Measurements from ENCODE around the gene CHAC1.

Gene CHAC1

DNA sequence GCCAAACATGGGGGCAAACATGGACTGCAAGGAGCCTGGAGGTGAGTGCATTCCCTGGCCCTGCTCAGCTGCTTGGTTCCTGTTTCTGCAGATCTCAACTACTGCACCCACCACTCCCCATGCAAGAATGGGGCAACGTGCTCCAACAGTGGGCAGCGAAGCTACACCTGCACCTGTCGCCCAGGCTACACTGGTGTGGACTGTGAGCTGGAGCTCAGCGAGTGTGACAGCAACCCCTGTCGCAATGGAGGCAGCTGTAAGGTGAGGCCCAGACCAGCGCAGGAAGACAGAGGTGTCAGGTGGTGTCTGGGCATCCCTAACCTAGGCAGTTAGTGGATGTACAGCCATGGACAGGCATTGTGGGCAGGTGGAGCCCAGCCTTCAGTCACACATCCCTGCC is 18.8 kb upstream of the CHAC1 start:
- DNase-seq (ENCODE audit: low read depth, low spot score): no peak
- CTCF ChIA-PET: interaction anchor here (1.0 to 1.3 kb wide), 2 partner anchors 8 to 251 kb away, joined by 3 to 6 read pairs; no protein-coding TSS in a partner anchor
- no peak for TF ChIP-seq CTCF (IDR thresholded peaks at IDR 0.05; ENCODE audit: insufficient read depth, low read length, missing control alignments)
- no peak overlapping the region for H3K4me3 ChIP-seq (ENCODE audit: low read depth, low read length)
- POLR2A ChIA-PET: no interaction called here

GRCh38 chr15:40936234-40936708 is 17.0 kb upstream of the CHAC1 start:
- DNase-seq (ENCODE audit: low read depth, low spot score): no peak
- POLR2A ChIA-PET: no interaction called here
- TF ChIP-seq CTCF (IDR thresholded peaks at IDR 0.05; ENCODE audit: insufficient read depth, low read length, missing control alignments): no peak
- H3K4me3 ChIP-seq (ENCODE audit: low read depth, low read length): no peak overlapping the region
- CTCF ChIA-PET: interaction anchor here (0.8 to 2.4 kb wide), 7 partner anchors 8 to 86 kb away, joined by 3 to 6 read pairs (median 3); no protein-coding TSS in a partner anchor

DNA sequence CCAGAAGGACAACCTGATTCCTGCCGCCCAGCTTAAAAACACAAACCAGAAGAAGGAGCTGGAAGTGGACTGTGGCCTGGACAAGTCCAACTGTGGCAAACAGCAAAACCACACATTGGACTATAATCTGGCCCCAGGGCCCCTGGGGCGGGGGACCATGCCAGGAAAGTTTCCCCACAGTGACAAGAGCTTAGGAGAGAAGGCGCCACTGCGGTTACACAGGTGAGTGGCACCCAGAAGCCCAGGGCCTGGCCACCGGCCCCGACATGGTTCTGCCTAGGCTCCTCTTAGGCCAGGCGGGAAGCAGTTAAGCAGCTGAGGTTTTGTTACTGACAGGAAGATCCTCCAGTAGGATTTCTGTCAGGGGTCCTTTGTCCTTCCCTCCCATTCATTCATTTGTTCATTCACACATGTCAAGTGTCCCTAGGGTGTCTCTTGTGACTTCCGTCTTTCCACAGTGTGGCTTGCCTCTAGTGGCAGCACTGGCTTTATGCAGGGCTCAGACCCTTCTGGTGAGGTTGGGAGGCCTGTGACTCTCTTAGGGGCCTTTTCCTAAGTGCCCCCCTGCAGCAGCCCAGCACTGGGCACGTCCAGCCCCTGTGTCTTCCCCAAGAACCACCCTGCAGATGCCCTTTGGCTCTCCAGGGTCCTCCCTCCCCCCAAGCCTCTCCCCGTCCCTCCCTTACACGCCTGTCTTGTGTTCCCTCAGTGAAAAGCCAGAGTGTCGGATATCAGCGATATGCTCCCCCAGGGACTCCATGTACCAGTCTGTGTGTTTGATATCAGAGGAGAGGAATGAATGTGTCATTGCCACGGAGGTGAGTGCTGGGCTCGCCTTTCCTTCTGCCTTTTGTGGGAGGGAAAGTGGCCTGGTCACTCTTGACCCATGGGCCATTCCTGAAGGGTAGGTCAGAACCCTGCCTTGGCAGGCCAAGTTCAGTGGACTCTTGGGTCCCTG is 16.3 kb upstream of the CHAC1 start:
- no peak overlapping the region for H3K4me3 ChIP-seq (ENCODE audit: low read depth, low read length)
- CTCF ChIA-PET: interaction anchor here (0.8 to 2.4 kb wide), 7 partner anchors 9 to 85 kb away, joined by 3 to 6 read pairs (median 3); no protein-coding TSS in a partner anchor
- DNase-seq (ENCODE audit: low read depth, low spot score): no peak
- POLR2A ChIA-PET: no interaction called here
- no peak for TF ChIP-seq CTCF (IDR thresholded peaks at IDR 0.05; ENCODE audit: insufficient read depth, low read length, missing control alignments)

- peak; percentile 25 for TF ChIP-seq CTCF (IDR thresholded peaks at IDR 0.05; ENCODE audit: insufficient read depth, low read length, missing control alignments)
- POLR2A ChIA-PET: no interaction called here
- no peak for DNase-seq (ENCODE audit: low read depth, low spot score)
- CTCF ChIA-PET: interaction anchor here (2.4 to 4.6 kb wide), 2 partner anchors 12 to 34 kb away, joined by 6 to 53 read pairs; no protein-coding TSS in a partner anchor
- no peak overlapping the region for H3K4me3 ChIP-seq (ENCODE audit: low read depth, low read length)
Measured at GRCh38 chr15:40937762-40938535, 15.3 kb upstream of the CHAC1 start.

DNA sequence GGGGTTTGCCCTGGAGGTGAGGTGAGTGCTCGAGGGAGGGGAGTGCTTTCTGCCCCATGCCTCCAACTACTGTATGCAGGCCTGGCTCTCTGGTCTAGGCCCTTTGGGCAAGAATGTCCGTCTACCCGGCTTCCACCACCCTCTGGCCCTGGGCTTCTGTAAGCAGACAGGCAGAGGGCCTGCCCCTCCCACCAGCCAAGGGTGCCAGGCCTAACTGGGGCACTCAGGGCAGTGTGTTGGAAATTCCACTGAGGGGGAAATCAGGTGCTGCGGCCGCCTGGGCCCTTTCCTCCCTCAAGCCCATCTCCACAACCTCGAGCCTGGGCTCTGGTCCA is 14.8 kb upstream of the CHAC1 start:
- TF ChIP-seq CTCF (IDR thresholded peaks at IDR 0.05; ENCODE audit: insufficient read depth, low read length, missing control alignments): no peak
- ChIA-PET CTCF (interaction anchor here (4.6 to 7.9 kb wide), 2 partner anchors 34 to 82 kb away, joined by 53 to 179 read pairs; no protein-coding TSS in a partner anchor), POLR2A (no interaction called here)
- no peak for DNase-seq (ENCODE audit: low read depth, low spot score)
- no peak overlapping the region for H3K4me3 ChIP-seq (ENCODE audit: low read depth, low read length)
